Stimulated activated naive CD4-positive, alpha-beta T cell treated with Interleukin-2 at 50 U/mL for 16 hours (primary cell): ENCODE results near the gene SMIM10L2A.
"Not testable (repeated sequence)": the region's sequence is repeated elsewhere in the genome, so short reads cannot be mapped to it uniquely, and the experiment has no call there.

Experiments
- DNase-seq: peaks from one replicate; lab custom pipeline; 2025; lab: John Stamatoyannopoulos, UW

Gene SMIM10L2A

DNA sequence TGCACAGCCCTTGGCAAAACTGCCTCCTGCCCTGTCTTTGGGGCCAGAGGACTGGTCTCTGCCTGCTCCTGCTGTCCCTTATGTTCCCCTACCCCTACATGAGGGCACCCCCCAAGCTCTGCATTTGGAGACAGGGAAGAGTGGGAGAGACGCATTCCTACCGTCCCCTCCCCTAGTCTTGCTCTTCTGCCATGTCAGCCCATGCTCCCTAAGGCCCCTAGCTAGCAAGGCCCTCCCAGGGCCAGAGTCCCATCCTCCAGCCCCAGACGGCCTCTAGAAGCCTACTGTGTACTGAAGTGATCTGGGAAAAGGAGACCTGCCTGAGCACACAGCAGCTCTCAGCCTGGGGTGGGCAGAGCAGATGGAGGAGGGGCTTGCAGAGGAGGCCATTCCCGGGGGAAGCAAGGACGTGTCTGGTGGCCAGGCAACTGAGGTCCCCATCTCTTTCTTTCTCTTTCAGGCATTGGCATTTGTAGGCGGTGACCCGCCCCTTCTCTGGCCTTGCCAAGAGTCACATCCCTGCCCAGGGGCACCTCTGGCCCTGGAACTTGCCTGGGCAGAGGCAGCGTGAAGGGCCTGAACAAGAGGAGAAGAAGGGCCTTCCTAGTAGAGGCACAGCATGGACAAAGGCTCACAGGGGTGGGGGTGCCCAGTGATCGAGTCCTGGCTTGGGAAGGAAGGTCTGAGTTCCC lies 1.6 kb downstream of the SMIM10L2A start:
- not testable (repeated sequence) for DNase-seq

DNA sequence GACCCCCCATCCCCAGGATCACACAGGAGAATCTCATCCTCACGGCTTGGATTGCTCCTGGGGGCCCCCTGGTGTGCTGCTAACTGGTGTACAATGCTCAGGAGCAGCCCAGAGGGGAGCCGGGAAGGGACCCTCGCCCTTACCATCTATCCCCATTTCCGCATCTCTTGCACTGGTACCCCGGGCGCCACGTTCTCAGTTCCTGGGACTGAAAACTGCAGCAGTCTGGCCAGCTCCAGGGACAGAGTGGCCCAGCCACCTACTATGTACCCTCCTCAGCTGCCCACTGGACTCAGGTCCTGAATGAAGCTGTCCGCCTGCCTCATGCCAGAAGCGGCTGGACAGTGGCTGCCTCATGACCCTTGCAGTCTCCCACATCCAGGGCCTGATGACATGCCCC lies 2.7 kb downstream of the SMIM10L2A start:
- DNase-seq, result no peak

DNA sequence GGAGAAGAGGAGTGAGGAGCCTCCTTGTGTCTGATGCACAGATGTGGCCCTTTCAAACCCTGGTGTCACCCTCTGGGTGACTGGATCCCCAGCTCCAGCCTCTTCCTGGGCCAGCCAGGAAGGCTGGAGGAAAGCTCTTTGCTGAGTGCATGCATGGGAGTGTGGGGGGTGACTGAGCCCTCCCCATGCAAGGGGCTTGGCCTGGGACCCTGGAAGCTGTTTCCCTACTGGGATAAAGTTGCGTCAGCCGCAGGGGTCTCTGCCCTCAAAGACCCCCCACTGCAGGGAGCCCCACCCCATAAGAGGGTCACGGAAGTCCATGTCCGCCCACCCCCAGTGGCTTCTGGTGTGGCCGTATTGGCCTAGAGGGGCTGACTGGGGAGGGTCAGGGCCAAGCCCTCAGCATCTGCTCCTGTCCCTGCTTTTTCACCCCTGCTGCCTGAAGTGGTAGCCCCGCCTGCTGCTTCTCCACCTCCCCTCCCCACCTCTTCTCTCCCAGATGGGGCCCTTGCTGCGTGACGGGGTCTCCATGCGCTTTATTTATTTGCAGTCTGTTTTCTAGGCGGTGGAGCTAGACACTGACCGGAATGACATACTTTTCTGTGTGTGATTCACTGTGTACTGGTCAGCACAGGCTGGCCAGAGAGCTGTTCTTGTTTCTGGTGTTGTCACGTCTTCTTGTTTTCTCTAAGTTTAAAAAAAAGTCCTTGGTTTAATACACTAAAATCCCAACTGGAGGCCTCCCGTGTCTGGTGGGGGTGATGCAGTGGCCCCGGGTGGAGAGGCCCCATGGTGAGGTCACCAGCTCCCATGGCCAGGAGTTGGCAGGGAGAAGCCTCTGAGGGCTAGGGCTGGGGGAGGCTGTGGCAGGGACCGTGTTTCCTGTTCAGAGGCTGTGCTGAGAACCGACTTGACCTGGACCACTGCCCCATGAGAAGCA lies 3.6 kb downstream of the SMIM10L2A start:
- no peak for DNase-seq

DNA sequence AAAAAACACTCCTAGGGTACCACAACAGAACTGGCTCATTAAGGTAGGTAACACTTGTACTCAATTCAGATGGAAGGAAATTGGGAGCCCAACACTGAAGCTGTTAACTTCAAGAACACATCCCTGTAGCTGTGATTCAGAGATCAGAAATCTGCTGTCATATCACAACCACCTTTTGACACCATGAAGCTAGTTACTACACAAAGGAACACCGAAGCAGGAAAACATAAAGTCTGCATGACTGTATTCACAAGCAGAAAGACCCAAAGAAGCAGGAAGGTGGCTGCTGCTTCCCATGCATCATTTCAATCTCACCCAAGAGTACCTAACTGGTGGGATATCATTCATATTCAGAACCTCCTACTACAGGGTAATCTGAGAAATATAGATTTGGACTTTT lies 7.7 kb downstream of the SMIM10L2A start:
- no peak for DNase-seq

DNA sequence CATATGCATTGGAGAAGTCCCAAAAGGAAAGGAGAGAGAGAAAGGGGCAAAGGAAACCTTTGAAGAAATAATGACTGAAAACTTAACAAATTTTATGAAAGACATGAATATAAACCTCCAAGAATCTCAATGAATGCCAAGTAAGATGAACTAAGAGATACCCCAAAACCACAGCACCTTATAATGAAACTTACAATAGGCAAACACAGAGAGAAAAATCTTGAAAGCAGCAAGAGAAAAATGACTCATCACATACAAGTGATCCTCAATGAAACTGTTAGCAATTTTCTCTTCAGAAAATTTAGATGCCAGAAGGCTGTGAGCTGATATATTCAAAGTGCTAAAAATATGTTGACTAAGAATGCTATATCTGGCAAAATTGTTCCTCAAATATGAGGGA lies 10.1 kb downstream of the SMIM10L2A start:
- DNase-seq, result no peak

DNA sequence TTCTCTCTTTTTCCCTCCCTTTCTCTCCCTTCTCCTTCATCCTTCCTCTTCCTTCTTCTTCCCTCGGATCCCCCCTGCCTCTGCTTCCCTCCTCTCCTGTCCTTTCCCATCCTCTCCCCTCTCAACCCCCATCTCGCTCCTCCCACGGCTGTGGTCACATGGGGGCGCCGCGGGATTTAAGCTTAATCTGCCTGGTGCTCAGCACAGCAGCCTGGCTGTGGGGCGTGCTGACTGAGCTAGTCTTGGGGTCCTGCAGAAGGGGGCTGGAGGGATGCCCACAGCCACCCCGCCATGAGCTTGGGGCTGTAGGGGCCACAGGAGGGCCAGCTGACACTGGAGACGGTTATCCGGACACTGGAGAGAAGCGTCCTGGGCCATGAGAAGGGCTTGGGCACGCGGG lies 10.7 kb downstream of the SMIM10L2A start:
- DNase-seq, result no peak

DNA sequence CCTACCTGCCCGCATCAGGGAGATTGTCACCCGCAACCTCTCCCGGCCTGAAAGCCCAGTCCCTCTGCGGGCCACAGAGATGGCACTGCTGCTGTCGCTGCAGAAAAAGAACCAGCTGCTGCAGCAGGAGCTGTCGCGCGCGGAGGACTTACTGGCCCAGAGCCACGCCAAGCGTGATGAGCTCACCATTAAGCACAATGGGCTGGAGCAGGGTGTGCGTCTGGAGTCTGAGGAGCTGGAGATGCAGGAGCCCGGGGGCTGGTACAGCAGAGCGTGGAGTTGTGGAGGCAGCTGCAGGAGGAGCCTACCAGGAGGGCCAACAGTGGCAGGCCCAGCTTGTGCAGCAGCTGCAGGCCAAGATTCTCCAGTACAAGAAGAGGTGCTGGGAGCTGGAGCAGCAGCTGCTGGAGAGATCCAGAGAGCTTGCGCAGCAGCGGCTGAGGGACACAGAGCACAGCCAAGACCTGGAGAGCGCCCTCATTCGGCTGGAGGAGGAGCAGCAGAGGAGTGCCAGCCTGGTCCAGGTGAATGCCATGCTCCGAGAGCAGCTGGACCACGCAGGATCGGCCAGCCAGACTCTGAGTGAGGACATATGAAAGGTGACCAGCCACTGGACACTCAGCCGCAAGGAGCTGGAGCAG lies 11.3 kb downstream of the SMIM10L2A start:
- DNase-seq, result no peak

DNA sequence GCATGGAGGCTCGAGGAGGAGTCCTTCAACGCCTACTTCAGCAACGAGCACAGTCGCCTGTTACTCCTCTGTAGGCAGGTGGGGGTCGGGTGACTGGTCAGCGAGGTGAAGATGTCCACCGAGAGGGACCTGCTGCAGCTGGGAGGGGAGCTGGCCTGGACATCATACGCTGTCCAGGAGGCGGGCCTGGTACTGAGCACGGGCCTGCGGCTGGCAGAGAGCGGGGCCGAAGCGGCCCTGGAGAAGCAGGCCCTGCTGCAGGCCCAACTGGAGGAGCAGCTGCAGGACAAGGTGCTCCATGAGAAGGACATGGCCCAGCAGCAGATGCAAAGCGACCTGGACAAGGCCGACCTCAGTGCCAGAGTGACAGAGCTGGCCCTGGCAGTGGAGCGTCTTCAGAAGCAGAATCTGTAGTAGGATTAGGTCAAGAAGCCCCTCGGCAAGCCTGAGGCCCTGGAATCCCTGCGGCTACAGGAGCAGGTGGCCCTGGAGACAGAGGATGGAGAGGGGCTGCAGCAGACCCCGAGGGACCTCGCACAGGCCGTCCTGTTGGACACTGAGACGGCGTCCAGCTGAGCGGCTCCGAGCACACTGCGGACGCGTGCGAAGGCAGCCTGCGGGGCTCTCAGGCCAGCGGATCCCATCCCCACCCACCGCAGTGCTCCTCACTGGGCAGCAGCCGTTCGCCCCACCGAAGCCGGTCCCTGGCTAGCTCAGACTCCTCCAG lies 11.9 kb downstream of the SMIM10L2A start:
- no peak for DNase-seq

DNA sequence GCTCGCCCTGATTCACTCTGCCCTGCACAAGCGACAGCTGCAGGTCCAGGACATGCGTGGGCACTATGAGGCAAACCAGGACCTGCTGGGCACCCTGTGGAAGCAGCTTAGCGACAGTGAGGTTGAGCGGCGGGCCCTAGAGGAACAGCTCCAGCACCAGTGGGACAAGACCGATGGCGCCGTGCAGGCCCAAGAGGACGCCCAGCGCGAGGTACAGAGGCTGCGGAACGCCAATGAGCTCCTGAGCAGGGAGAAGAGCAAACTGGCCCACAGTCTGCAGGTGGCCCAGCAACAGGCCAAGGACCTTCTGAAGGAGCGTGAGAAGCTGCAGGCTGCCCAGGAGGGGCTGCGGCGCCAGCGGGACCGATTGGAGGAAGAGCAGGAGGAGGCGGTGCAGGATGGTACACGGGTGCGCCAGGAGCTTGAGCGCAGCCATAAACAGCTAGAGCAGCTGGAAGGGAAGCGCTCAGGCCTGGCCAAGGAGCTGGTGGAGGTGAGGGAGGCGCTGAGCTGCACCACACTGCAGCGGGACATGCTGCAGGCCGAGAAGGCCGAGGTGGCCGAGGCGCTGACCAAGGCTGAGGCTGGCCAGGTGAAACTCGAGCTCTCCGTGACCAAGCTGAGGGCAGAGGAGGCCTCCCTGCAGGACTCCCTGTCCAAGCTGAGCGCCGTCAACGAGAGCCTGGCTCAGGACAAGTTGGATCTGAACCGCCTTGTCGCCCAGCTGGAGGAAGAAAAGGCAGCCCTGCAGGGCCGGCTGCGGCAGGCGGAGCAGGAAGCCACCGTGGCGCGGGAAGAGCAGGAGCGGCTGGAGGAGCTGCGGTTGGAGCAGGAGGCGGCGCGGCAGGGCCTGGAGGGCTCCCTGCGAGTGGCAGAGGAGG lies 12.8 kb downstream of the SMIM10L2A start:
- DNase-seq, result no peak

DNA sequence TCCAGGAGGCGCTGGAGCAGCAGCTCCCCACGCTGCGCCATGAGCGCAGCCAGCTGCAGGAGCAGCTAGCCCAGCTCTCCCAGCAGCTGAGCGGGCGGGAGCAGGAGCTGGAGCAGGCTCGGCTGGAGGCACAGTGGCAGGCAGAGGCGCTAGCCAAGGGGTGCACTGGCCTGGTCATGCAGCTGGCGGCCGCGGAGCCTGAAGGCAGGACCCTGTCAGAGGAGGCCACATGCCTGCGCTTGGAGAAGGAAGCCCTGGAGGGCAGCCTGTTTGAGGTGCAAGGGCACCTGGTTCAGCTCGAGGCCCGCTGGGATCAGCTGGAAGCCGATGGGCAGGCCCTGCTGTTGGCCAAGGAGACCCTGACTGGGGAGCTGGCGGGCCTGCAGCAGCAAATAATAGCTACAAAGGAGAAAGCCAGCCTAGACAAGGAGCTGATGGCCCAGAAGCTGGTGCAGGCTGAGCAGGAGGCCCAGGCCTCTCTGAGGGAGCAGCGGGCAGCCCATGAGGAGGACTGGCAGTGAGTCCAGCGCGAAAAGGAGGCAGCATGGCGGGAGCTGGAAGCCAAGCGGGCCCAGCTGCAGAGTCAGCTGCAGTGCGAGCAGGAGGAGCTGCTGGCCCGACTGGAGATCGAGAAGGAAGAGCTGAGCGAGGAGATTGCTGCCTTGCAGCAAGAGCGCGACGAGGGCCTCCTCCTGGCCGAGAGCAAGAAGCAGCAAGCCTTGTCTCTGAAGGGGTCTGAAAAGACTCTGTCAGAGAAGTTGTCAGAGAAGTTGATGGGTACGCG lies 13.6 kb downstream of the SMIM10L2A start:
- no peak for DNase-seq

DNA sequence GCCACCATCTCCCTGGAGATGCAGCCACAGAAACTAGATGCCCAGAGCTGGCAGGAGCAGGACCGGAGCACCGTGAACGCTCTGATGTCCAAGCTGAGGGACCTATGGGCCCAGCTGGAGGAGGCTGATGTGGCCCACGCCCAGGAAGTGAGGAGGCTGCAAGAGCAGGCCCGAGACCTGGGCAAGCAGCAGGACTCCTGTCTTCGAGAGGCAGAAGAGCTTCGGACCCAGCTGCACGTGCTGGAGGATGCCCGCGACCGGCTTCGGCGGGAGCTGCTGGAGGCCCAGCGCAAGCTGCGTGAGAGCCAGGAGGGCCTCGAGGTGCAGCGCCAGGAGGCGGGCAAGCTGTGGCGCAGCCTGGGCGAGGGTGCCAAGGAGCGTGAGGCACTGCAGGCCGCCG lies 14.2 kb downstream of the SMIM10L2A start:
- DNase-seq, result no peak

DNA sequence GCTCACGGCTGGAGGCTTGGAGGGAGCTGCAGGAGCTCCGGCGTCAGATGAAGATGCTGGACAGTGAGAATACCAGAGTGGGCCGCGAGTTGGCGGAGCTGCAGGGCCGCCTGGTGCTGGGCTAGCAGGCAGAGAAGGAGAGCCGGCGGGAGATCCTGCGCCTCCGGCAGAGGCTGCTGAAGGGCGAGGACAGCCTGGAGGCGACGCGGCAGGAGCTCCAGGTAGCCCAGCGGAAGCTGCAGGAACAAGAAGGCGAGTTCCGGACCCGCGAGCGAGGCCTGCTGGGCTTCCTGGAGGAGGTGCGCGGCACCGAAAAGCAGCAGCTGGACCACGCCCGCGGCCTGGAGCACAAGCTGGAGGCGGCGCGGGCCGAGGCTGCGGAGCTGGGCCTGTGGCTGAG lies 14.7 kb downstream of the SMIM10L2A start:
- DNase-seq, result no peak

DNA sequence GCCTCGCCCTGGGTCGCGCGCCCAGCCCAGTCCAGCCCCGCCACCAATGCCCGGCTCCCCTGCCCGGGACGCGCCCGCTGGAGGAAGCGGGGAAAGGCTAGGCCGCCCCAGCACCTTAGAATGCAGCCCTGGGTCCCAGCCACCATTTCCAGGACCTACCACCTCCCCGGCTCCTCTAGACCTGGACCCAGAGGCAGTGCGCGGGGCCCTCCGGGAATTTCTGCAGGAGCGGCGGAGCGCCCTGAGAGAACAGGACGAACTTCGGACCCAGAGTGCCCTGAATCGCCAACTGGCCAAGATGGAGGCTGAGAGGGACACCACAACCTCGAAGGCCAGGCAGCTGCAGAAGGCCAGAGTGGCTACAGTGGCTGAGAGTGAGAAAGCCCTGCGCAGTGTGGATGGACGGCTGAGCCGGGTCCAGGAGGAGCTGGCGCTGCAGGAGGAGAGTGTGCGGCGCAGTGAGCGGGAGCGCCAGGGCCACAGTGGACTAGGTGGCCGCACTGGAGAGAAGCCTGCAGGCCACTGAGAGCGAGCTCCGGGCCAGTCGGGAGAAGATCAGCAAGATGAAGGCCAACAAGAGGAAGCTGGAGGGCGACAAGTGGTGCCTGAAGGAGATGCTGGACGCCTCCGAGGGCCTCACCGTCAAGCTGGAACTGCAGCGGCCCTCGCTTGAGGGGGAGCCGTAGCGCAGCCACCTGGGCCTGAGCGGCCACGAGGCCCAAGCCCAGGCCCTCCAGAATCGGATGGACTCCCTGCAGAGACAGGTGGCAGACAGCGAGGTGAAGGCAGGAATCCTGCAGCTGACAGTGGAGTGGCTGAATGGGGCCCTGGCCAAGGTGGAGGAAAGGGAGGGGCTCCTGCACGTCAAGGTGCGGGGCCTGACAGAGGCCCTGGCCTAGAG lies 15.5 kb downstream of the SMIM10L2A start:
- no peak for DNase-seq

DNA sequence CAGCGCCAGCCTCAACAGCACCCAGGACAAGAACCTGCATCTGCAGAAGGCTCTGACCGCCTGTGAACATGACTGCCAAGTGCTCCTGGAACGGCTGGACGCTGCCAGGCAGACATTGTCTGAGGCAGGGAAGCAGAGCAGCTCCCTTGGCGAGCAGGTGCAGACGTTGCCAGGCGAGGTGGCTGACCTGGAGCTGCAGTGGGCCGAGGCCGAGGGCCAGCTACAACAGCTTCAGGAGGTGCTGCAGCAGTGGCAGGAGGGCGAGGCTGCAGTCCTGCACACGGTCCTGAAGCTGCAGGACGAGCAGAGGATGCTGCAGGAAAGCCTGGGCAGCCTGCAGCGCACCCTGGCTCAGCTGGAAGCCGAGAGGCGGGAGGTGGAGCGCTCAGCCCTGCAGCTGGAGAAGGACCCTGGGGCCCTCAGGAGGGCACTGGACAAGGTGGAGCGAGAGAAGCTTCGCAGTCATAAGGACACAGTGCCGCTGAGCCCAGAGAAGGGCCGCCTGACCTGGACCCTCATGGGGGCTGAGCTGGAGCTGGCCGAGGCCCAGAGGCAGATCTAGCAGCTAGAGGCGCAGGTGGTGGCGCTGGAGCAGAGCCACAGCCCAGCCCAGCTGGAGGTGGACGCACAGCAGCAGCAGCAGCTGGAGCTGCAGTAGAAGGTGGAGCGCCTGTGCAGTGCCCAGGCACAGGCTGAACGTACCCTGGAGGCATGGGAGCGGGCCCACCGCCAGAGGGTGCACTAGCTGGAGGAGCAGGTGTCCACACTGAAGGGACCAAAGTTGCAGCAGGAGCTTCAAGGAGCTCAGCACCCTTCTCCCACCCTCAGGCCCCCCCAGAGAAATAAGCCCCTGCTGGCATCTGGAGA lies 16.4 kb downstream of the SMIM10L2A start:
- DNase-seq, result no peak

DNA sequence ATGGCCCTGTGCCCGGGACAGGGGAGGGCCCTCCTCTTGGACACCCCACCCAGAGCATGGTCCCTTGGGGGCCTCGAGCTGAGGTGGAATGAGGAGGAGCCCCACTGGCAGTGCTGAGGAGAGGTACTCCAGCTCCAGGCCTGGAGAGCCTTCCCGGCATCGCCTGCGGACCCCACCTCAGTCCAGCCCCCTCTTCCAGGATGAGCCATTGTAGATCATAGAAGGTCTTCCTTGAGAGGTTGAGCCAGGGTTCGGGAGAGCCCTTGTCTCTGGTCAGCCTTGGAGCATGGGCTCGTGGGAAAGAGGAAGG lies 16.9 kb downstream of the SMIM10L2A start:
- DNase-seq, result no peak

DNA sequence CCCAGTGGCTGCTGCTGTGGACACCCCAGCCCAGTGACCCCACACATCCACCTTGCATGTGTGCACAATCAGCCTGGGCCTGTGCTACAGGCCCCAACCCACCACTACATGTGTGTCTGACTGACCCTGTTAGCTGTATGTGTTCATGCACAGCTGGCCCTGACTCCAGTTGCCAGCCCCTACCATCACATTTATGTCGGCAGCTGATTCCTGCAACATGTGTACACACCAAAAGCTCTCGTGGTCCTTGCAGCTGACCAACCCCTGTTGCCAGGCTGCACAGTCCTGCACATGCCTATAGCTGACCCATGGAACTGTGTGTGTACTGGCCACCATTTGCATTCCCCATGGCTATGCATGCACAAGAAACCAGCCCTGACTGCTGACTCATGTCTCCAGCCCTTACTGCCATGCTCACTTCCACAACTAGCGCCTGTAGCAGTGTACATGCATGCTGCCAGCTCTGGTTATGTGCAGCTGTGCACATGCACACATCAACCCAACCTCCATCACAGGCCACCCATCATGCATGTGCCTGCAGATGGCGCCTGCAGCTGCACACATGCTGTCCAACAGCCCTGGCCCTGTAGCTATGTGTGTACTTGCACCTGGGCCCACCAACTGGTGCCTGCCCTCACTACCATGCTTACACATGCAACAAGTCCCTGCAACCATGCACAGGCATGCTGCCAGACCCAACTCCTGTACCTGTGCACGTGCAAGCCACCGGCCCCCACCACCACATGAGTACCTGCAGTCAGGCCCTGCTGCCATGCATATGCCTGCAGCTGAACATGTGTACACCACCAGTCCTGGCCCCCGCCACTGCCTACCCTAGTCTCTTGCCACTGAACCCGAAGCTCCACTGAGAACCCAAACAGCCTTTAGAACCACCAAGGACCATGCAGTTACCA lies 28.1 kb downstream of the SMIM10L2A start:
- DNase-seq, result no peak

DNA sequence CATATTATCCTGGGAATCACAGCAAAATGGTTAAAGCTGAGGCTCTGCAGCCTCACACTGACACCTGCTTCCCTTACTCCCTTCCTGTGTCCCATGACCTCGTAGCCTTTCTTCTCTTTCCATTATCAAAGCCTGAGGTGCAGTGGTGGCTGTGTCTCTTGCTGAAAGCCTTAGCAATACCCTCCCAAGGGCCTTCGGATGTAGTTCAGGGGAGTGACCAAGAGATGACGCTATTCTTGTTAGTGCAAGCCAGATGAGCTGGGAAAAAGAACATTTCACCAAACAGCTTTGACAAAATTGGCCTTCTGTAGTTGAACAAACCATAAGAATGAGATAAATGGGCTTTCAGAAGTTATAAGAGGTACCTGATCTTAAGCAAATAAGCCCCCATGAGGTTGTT lies 31.6 kb downstream of the SMIM10L2A start:
- no peak for DNase-seq
